ENCODE results near the gene GABBR2.

Gene GABBR2

DNA sequence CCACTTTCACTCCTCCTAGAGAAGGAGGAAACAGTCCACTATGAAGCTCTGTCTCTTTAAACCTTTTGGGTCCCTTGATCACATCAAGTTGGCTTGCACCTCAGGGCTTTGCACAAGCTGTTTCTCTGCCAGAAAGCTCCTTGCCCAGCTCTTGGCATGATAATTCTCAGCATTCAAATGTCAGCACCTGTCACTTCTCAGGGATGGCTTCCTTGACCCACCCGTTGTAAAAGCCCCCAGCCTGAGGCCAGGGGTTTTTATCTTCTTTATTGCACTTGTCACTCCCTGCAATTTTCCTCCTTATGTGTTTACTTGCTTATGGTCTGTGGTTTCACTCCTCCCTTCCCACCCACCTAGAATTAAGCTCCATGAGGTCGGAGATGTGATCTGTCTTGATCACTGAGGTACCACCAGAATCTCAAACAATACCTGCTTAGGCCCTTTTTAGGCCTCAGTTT lies 252.6 kb downstream of the GABBR2 start:
- Histone ChIP-seq H3K27me3 (ENCODE audit: control insufficient read depth, insufficient read depth, low read length) (peaks cover 15% of the 10 kb centered on the region), H3K36me3 (ENCODE audit: insufficient read depth, low read length) (no peaks in the 10 kb centered on the region)

DNA sequence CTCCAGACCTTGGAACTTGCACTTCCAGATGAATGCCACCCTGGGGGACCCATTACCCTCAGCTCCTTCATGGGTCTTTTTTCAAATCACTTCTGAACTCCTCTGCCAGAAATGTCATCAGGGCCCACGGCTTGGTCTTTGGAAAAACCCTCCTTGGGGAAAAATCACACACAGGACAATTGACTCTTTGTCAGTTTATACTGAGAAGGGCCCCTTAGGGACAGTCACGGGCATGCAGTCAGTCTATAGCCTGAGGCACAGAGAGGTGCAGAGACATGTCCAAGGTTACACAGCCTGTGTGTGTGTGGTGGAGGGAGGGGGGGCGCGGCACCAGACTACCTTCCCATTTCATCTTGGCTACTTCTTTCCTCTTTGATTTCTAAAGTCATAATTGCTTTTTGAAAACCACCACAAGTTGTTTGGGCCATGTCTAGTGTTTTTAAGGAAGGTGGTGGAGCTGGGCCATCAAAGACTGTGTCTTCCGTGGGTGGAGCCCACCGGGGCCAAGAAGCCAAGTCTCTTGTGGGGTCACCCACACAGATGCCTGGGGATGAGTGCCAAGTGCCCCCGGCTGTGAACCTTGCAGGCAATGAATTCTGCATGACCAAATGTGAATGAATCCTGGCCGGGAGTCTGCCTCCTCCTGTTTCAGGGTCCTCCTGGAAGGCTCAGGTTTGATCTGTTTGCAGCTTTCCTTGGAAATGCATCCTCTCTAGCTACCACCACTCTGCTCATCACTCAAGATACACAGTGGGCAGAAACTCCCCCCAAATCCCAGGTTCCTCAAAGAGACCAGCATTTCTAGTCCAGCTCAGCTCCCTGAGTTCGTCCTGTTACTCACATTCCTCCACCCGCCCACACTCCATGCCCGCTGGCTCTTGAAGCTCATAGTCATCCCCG lies 253.2 kb downstream of the GABBR2 start:
- H3K4me1 ChIP-seq (ENCODE audit: control insufficient read depth, insufficient read depth, low read length): peaks cover 13% of the 10 kb centered on the region
- H3K4me3 ChIP-seq (ENCODE audit: low read length): no peak overlapping the region
- H3K36me3 ChIP-seq (ENCODE audit: insufficient read depth, low read length): no peaks in the 10 kb centered on the region
- no peak overlapping the region for H3K9ac ChIP-seq (ENCODE audit: low read depth, low read length)
- H3K4me2 ChIP-seq (ENCODE audit: low read length): peak overlapping the region; percentile 71
- peaks cover 15% of the 10 kb centered on the region for H3K27me3 ChIP-seq (ENCODE audit: control insufficient read depth, insufficient read depth, low read length)
- H3K9me3 ChIP-seq (replicated peaks; ENCODE audit: low read length): no peaks in the 10 kb centered on the region

More for the DNA sequence above, 252.6 kb downstream of the GABBR2 start:
- Histone ChIP-seq H3K4me2 (ENCODE audit: low read length) (peak overlapping the region; percentile 71), H3K4me1 (ENCODE audit: control insufficient read depth, insufficient read depth, low read length) (peaks cover 13% of the 10 kb centered on the region), H3K4me3 (ENCODE audit: low read length) (no peak overlapping the region), H3K9ac (ENCODE audit: low read depth, low read length) (no peak overlapping the region), H3K9me3 (replicated peaks; ENCODE audit: low read length) (no peaks in the 10 kb centered on the region)

GRCh38 chr9:98453589-98454311 lies 255.0 kb downstream of the GABBR2 start:
- Histone ChIP-seq H3K27me3 (ENCODE audit: control insufficient read depth, insufficient read depth, low read length) (peaks cover 17% of the 10 kb centered on the region), H3K4me2 (ENCODE audit: low read length) (no peak overlapping the region), H3K4me1 (ENCODE audit: control insufficient read depth, insufficient read depth, low read length) (peaks cover 13% of the 10 kb centered on the region), H3K4me3 (ENCODE audit: low read length) (no peak overlapping the region), H3K9ac (ENCODE audit: low read depth, low read length) (no peak overlapping the region), H3K36me3 (ENCODE audit: insufficient read depth, low read length) (no peaks in the 10 kb centered on the region), H3K9me3 (replicated peaks; ENCODE audit: low read length) (no peaks in the 10 kb centered on the region)

- peaks cover 10% of the 10 kb centered on the region for H3K27me3 ChIP-seq (ENCODE audit: control insufficient read depth, insufficient read depth, low read length)
- no peak overlapping the region for H3K4me2 ChIP-seq (ENCODE audit: low read length)
- no peaks in the 10 kb centered on the region for H3K36me3 ChIP-seq (ENCODE audit: insufficient read depth, low read length)
- H3K9me3 ChIP-seq (replicated peaks; ENCODE audit: low read length): no peaks in the 10 kb centered on the region
- no peak overlapping the region for H3K4me3 ChIP-seq (ENCODE audit: low read length)
- H3K4me1 ChIP-seq (ENCODE audit: control insufficient read depth, insufficient read depth, low read length): peaks cover 13% of the 10 kb centered on the region
- no peak overlapping the region for H3K9ac ChIP-seq (ENCODE audit: low read depth, low read length)
Measured at GRCh38 chr9:98451576-98451975, 257.2 kb downstream of the GABBR2 start.

GRCh38 chr9:98450496-98450895 lies 258.2 kb downstream of the GABBR2 start:
- H3K36me3 ChIP-seq (ENCODE audit: insufficient read depth, low read length): no peaks in the 10 kb centered on the region
- peaks cover 13% of the 10 kb centered on the region for H3K27me3 ChIP-seq (ENCODE audit: control insufficient read depth, insufficient read depth, low read length)
- H3K4me1 ChIP-seq (ENCODE audit: control insufficient read depth, insufficient read depth, low read length): peaks cover 3% of the 10 kb centered on the region
- H3K9ac ChIP-seq (ENCODE audit: low read depth, low read length): no peak overlapping the region
- H3K4me3 ChIP-seq (ENCODE audit: low read length): no peak overlapping the region
- no peak overlapping the region for H3K4me2 ChIP-seq (ENCODE audit: low read length)
- no peaks in the 10 kb centered on the region for H3K9me3 ChIP-seq (replicated peaks; ENCODE audit: low read length)

- Histone ChIP-seq H3K4me1 (ENCODE audit: control insufficient read depth, insufficient read depth, low read length) (no peaks in the 10 kb centered on the region), H3K36me3 (ENCODE audit: insufficient read depth, low read length) (no peaks in the 10 kb centered on the region), H3K9me3 (replicated peaks; ENCODE audit: low read length) (no peaks in the 10 kb centered on the region), H3K4me3 (ENCODE audit: low read length) (no peak overlapping the region), H3K4me2 (ENCODE audit: low read length) (no peak overlapping the region), H3K27me3 (ENCODE audit: control insufficient read depth, insufficient read depth, low read length) (peaks cover 19% of the 10 kb centered on the region), H3K9ac (ENCODE audit: low read depth, low read length) (no peak overlapping the region)
Measured at GRCh38 chr9:98449871-98450270, 258.9 kb downstream of the GABBR2 start.

- peaks cover 44% of the 10 kb centered on the region for H3K27me3 ChIP-seq (ENCODE audit: control insufficient read depth, insufficient read depth, low read length)
- no peaks in the 10 kb centered on the region for H3K4me1 ChIP-seq (ENCODE audit: control insufficient read depth, insufficient read depth, low read length)
- H3K9ac ChIP-seq (ENCODE audit: low read depth, low read length): no peak overlapping the region
- H3K4me3 ChIP-seq (ENCODE audit: low read length): no peak overlapping the region
- no peaks in the 10 kb centered on the region for H3K36me3 ChIP-seq (ENCODE audit: insufficient read depth, low read length)
- no peak overlapping the region for H3K4me2 ChIP-seq (ENCODE audit: low read length)
- H3K9me3 ChIP-seq (replicated peaks; ENCODE audit: low read length): no peaks in the 10 kb centered on the region
Measured at GRCh38 chr9:98445576-98445975, 263.2 kb downstream of the GABBR2 start.

GRCh38 chr9:98444601-98445000 lies 264.1 kb downstream of the GABBR2 start:
- no peak overlapping the region for H3K4me3 ChIP-seq (ENCODE audit: low read length)
- no peaks in the 10 kb centered on the region for H3K36me3 ChIP-seq (ENCODE audit: insufficient read depth, low read length)
- no peaks in the 10 kb centered on the region for H3K4me1 ChIP-seq (ENCODE audit: control insufficient read depth, insufficient read depth, low read length)
- no peaks in the 10 kb centered on the region for H3K9me3 ChIP-seq (replicated peaks; ENCODE audit: low read length)
- H3K27me3 ChIP-seq (ENCODE audit: control insufficient read depth, insufficient read depth, low read length): peaks cover 47% of the 10 kb centered on the region
- no peak overlapping the region for H3K9ac ChIP-seq (ENCODE audit: low read depth, low read length)
- H3K4me2 ChIP-seq (ENCODE audit: low read length): no peak overlapping the region

DNA sequence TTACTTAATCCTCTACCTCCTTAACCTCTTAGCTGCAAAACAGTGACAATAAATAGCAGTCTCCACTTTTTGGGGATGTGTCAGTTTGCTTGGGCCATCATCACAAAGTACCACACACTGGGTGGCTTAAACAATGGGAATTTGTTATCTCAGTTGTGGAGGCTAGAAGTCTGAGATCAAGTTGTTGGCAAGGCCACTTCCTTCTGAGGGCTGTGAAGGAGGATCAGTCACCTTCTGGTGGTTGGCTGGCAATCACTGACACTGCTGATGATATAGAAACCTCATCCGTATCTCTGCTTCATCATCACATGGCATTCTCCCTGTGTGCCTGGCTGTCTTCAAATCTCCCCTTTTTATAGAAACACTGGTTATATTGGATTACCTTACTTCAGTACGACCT lies 266.2 kb downstream of the GABBR2 start:
- Histone ChIP-seq H3K27me3 (ENCODE audit: control insufficient read depth, insufficient read depth, low read length) (peaks cover 45% of the 10 kb centered on the region), H3K4me2 (ENCODE audit: low read length) (no peak overlapping the region), H3K36me3 (ENCODE audit: insufficient read depth, low read length) (no peaks in the 10 kb centered on the region), H3K4me3 (ENCODE audit: low read length) (no peak overlapping the region), H3K9ac (ENCODE audit: low read depth, low read length) (no peak overlapping the region), H3K4me1 (ENCODE audit: control insufficient read depth, insufficient read depth, low read length) (no peaks in the 10 kb centered on the region), H3K9me3 (replicated peaks; ENCODE audit: low read length) (no peaks in the 10 kb centered on the region)

DNA sequence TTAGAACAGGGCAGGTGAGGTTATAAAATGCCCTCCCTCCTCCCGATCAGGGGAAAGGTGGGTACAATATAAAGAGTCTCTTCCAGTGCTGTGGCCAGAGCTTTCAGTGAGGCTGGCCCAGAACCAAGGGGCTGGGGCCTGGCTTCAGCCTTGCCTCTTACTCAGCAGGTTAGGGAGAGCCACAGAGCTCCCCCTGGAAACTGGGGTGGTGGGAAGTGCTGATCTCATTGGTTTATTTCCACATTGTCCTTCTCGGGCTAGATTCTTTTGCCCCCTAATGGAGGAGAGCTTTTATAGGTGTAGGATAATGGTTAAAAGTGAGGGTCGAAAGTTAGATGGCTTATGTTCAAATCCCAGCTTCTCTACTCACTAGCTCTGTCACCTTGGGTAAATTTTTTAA lies 266.6 kb downstream of the GABBR2 start:
- H3K9me3 ChIP-seq (replicated peaks; ENCODE audit: low read length): no peaks in the 10 kb centered on the region
- no peak overlapping the region for H3K9ac ChIP-seq (ENCODE audit: low read depth, low read length)
- no peaks in the 10 kb centered on the region for H3K36me3 ChIP-seq (ENCODE audit: insufficient read depth, low read length)
- H3K27me3 ChIP-seq (ENCODE audit: control insufficient read depth, insufficient read depth, low read length): peaks cover 45% of the 10 kb centered on the region
- H3K4me3 ChIP-seq (ENCODE audit: low read length): no peak overlapping the region
- no peak overlapping the region for H3K4me2 ChIP-seq (ENCODE audit: low read length)
- no peaks in the 10 kb centered on the region for H3K4me1 ChIP-seq (ENCODE audit: control insufficient read depth, insufficient read depth, low read length)

DNA sequence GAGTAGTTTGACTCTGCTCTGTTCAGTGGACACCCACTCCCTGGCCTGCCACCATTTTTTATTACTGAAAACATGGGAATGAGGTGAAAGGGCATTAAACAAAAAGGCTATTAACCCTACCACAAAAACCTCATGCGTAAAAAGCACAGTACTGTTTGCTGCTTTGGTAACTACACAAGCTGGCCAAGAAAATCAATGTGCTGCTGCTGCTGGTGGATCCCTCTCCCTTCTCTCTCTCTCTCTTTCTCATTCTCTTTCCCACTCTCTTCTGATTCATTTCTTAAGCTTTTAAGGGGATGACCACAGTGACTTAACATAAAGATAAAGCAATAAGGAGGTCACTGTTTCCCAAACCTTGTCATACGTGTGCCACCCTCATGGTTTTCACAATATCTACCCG lies 270.1 kb downstream of the GABBR2 start:
- Histone ChIP-seq H3K9me3 (replicated peaks; ENCODE audit: low read length) (no peaks in the 10 kb centered on the region), H3K4me1 (ENCODE audit: control insufficient read depth, insufficient read depth, low read length) (no peaks in the 10 kb centered on the region), H3K9ac (ENCODE audit: low read depth, low read length) (no peak overlapping the region), H3K27me3 (ENCODE audit: control insufficient read depth, insufficient read depth, low read length) (peaks cover 22% of the 10 kb centered on the region), H3K4me2 (ENCODE audit: low read length) (no peak overlapping the region), H3K4me3 (ENCODE audit: low read length) (no peak overlapping the region), H3K36me3 (ENCODE audit: insufficient read depth, low read length) (no peaks in the 10 kb centered on the region)

Measured in skeletal muscle satellite cell (primary cell).